OCI-LY1 (cell line): ENCODE results near the gene NDFIP2.

ENCODE experiments used
- H2AFZ ChIP-seq: fragments of 200-600 bp; sonication (generic), shearing (Covaris generic); 2 replicates; pipeline ENCODE4 v1.6.0; 2014; ENCODE audit warnings: antibody characterized with exemption, mild to moderate bottlenecking, low read length
- H3F3A ChIP-seq: fragments of 200-600 bp; sonication (generic), shearing (Covaris generic); 2 replicates; pipeline ENCODE4 v1.6.0; 2014; ENCODE audit warnings: mild to moderate bottlenecking, antibody characterized with exemption, low read length, moderate library complexity; ENCODE audit not compliant: insufficient read depth
- H3K27ac ChIP-seq: fragments of 200-600 bp; sonication (generic); 2 replicates; pipeline ENCODE4 v1.5.1; 2014; ENCODE audit warnings: low read length, mixed run types, mild to moderate bottlenecking, low read depth; ENCODE audit not compliant: poor library complexity, severe bottlenecking
- H3K27me3 ChIP-seq: fragments of 200-600 bp; sonication (generic); 2 replicates; pipeline ENCODE4 v1.6.0; 2014; ENCODE audit warnings: antibody characterized with exemption, mild to moderate bottlenecking, low read length, moderate library complexity; ENCODE audit not compliant: insufficient read depth
- H3K36me3 ChIP-seq: fragments of 200-600 bp; sonication (generic); 2 replicates; pipeline ENCODE4 v1.6.1; 2014; ENCODE audit warnings: mild to moderate bottlenecking, antibody characterized with exemption, low read length, moderate library complexity, mixed read lengths; ENCODE audit not compliant: insufficient read depth
- H3K4me1 ChIP-seq: fragments of 200-600 bp; sonication (generic); 2 replicates; pipeline ENCODE4 v1.5.1; 2014; ENCODE audit warnings: mild to moderate bottlenecking, low read length, moderate library complexity; ENCODE audit not compliant: insufficient read depth, severe bottlenecking
- H3K4me2 ChIP-seq: fragments of 200-600 bp; sonication (generic), shearing (Covaris generic); 2 replicates; pipeline ENCODE4 v1.6.1; 2014; ENCODE audit warnings: low read length
- H3K4me3 ChIP-seq: fragments of 200-600 bp; sonication (generic); 2 replicates; pipeline ENCODE4 v1.5.1; 2014; ENCODE audit warnings: low read length, low read depth, mild to moderate bottlenecking, mixed read lengths; ENCODE audit not compliant: poor library complexity, severe bottlenecking
- H3K79me2 ChIP-seq: fragments of 200-600 bp; shearing (Covaris generic); 2 replicates; pipeline ENCODE4 v1.6.1; 2016; ENCODE audit warnings: mixed run types, low read length, mixed read lengths; ENCODE audit not compliant: insufficient read depth
- H3K9ac ChIP-seq: fragments of 200-600 bp; sonication (generic), shearing (Covaris generic); 2 replicates; pipeline ENCODE4 v1.6.1; 2014; ENCODE audit warnings: mild to moderate bottlenecking, low read length, mixed read lengths
- H3K9me2 ChIP-seq: fragments of 200-600 bp; sonication (generic), shearing (Covaris generic); 2 replicates; pipeline ENCODE4 v1.6.1; 2014; ENCODE audit warnings: low read depth, mild to moderate bottlenecking, low read length, mixed read lengths
- H3K9me3 ChIP-seq: fragments of 200-600 bp; shearing (Covaris generic); 2 replicates; pipeline ENCODE4 v1.6.1; 2014; ENCODE audit warnings: low read length, mixed read lengths
- H4K20me1 ChIP-seq: fragments of 200-600 bp; sonication (generic), shearing (Covaris generic); 2 replicates; pipeline ENCODE4 v1.6.0; 2016; ENCODE audit warnings: mild to moderate bottlenecking, low read length; ENCODE audit not compliant: insufficient read depth
- EZH2 ChIP-seq: fragments of 200-600 bp; sonication (generic), shearing (Covaris generic); IDR thresholded peaks from 2 replicates; pipeline ENCODE4 v1.8.0; 2017; ENCODE audit warnings: borderline replicate concordance, mixed run types, mild to moderate bottlenecking, antibody characterized with exemption, low read length, moderate library complexity, mixed read lengths
- TF ChIP-seq, protein P1 (sequence below): fragments of 200-600 bp; sonication (generic), shearing (Covaris generic); IDR thresholded peaks from 2 replicates; pipeline ENCODE4 v1.5.1; 2017; ENCODE audit warnings: mild to moderate bottlenecking, antibody characterized with exemption, low read length, moderate library complexity, mixed read lengths

NDFIP2 gene

GRCh38 chr13:79456656-79457365 lies 24.1 kb upstream of the NDFIP2 start:
- no peaks in the 10 kb centered on the region for H3K27me3 ChIP-seq
- H3K9ac ChIP-seq = no peak overlapping the region
- H3K4me1 ChIP-seq = peaks cover 2% of the 10 kb centered on the region
- no peak overlapping the region for H3K27ac ChIP-seq
- H2AFZ ChIP-seq = no peak overlapping the region
- no peak overlapping the region for H3K4me3 ChIP-seq
- H3K79me2 ChIP-seq = no peaks in the 10 kb centered on the region
- TF ChIP-seq, protein P1, sequence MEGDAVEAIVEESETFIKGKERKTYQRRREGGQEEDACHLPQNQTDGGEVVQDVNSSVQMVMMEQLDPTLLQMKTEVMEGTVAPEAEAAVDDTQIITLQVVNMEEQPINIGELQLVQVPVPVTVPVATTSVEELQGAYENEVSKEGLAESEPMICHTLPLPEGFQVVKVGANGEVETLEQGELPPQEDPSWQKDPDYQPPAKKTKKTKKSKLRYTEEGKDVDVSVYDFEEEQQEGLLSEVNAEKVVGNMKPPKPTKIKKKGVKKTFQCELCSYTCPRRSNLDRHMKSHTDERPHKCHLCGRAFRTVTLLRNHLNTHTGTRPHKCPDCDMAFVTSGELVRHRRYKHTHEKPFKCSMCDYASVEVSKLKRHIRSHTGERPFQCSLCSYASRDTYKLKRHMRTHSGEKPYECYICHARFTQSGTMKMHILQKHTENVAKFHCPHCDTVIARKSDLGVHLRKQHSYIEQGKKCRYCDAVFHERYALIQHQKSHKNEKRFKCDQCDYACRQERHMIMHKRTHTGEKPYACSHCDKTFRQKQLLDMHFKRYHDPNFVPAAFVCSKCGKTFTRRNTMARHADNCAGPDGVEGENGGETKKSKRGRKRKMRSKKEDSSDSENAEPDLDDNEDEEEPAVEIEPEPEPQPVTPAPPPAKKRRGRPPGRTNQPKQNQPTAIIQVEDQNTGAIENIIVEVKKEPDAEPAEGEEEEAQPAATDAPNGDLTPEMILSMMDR = no peak
- no peak for TF ChIP-seq EZH2
- no peaks in the 10 kb centered on the region for H3K36me3 ChIP-seq
- H4K20me1 ChIP-seq = no peaks in the 10 kb centered on the region
- no peaks in the 10 kb centered on the region for H3F3A ChIP-seq
- H3K4me2 ChIP-seq = no peak overlapping the region
- no peaks in the 10 kb centered on the region for H3K9me3 ChIP-seq
- H3K9me2 ChIP-seq = no peaks in the 10 kb centered on the region

DNA sequence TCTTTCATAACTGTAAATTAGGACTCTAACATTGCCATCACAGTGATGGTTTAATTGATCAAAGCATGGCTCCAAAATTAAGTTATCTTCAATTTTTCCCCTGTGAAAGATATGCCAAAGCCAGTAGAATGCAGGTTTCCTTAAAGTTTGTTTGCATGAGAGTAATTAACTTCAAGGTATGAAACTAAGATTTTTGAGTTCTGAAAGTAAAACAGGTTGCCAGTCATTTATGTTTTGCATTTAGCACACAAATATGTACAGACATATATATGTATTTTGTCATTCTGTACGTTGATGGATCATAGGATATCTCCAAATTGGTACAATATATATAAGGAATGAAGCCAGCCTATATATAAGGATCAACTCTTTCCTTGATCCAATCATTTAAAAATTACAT lies 23.6 kb upstream of the NDFIP2 start:
- Histone ChIP-seq H3K36me3 (no peaks in the 10 kb centered on the region), H3F3A (no peaks in the 10 kb centered on the region), H3K27ac (no peak overlapping the region), H3K79me2 (no peaks in the 10 kb centered on the region), H3K4me3 (no peak overlapping the region), H2AFZ (no peak overlapping the region), H3K27me3 (no peaks in the 10 kb centered on the region), H3K4me1 (no peaks in the 10 kb centered on the region), H3K9ac (no peak overlapping the region), H3K9me2 (no peaks in the 10 kb centered on the region), H3K9me3 (no peaks in the 10 kb centered on the region), H4K20me1 (no peaks in the 10 kb centered on the region), H3K4me2 (no peak overlapping the region)
- TF ChIP-seq, protein P1 = no peak
- no peak for TF ChIP-seq EZH2

DNA sequence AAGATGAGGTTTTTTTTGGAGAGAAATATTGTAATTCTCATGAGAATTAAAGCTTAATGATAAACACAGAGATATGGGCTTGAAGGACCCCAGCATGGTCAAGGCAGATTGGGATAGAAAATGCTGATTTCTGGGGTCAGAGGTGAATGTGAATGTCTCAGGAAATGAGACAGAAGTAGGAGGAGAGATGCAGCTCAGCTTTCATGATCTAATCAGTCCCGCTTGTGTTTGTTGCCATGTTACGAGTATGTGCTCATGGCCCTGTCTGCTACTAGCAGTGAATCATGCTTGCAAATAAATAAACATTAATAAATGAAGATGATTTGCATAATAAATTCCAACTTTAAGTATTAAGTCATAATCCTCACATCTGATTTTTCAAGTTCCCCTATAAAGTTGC lies 23.0 kb upstream of the NDFIP2 start:
- no peaks in the 10 kb centered on the region for H3K4me1 ChIP-seq
- no peak for TF ChIP-seq EZH2
- TF ChIP-seq, protein P1 = no peak
- H3K9me2 ChIP-seq = no peaks in the 10 kb centered on the region
- no peaks in the 10 kb centered on the region for H4K20me1 ChIP-seq
- H3K27me3 ChIP-seq = no peaks in the 10 kb centered on the region
- H2AFZ ChIP-seq = no peak overlapping the region
- no peak overlapping the region for H3K9ac ChIP-seq
- no peak overlapping the region for H3K4me2 ChIP-seq
- no peak overlapping the region for H3K4me3 ChIP-seq
- H3K9me3 ChIP-seq = no peaks in the 10 kb centered on the region
- no peaks in the 10 kb centered on the region for H3K79me2 ChIP-seq
- H3K27ac ChIP-seq = no peak overlapping the region
- no peaks in the 10 kb centered on the region for H3K36me3 ChIP-seq
- no peaks in the 10 kb centered on the region for H3F3A ChIP-seq
